Tongue (tissue), 2 donors: Measurements from ENCODE around the gene LMO3. TPM values are rescaled to one million over a fixed set of nuclear protein-coding genes. Genes with fewer than 3 reads are reported as not detected.

Experiments
- DNase-seq: peaks from one replicate; pipeline ENCODE4 v3.0.0-alpha.2; 2015
- total RNA-seq: library from RNA; depleted of rRNA; stranded (reverse); fragments of >200 nt; gene quantifications from one replicate; pipeline ENCODE4 v1.2.3, GENCODE V29; 2014

The LMO3 gene
- total RNA-seq, 1 donor from 2014 or later: 7.2 TPM

DNA sequence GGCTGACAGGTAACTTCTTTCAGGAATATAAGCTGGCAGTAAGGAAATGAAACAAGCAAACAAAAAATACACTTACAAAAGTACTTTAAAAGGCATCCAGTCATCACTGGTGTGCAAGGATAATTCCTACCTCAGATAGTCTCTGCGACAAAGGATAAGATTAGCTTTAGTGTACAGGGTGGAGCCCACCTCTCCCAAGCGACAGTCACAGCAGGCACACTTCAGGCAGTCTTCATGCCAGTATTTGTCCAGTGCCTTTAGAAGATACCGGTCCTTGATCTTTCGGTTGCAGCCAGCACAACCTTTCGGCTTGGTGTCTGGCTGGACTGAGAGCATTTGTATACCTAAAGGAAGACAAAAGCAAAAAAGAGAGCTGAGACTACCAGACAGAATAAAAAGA, 5.4 kb downstream of the LMO3 start:
- no peak for DNase-seq

DNA sequence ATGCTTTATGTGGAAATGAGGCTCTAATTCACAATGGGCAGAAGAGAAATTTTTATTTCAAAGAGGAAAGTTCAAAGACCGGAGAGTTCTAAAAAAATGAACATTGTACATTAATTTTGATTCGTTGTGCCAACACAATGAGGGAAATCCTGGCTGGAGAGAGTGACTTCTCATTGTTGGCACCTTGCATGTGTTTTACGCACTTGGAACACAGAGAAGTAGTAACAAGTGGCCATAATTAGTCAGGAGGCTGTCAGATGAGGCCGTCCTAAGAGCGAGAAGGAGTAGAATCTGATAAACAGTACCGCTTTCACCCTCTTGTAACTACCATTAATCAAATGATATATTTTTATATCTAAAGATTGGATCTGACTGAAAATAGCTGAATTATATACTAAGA, 6.9 kb downstream of the LMO3 start:
- DNase-seq: no peak

DNA sequence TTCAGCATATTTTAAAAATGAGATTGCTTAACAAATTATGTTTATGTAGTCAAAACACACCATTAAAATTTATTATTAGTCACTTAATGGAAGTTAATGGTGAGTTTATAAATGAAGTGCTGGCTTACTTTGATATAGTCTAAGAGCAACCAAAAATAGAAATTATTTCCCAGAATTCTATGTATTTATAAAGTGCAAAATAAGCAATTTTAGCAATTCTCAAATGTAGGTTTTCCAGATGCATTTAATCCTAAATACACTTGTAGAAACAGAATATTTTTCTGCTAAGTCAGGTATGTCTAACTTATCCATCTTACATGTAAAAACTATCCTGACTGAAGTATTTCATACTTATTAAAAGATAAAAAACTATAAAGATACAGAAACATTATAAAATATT, 11.2 kb downstream of the LMO3 start:
- DNase-seq: no peak

DNA sequence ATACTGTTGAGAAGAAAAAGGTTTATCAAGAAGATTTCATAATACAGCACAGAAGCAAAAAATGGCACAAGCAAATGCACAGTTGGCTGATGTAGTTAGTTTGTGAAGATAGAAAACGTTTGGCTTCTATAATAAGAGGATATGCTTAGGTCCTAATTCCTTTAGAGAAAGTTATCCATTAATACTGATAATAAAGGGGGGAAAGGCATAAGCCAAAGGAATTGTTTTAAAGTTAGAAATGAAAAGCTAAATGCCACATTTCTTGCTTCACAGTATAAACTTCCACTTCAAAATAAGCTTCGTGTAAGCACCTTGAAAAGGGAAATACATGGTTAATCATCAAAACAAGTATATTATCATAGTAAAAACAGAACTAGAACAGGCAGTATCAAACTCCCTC, 12.4 kb downstream of the LMO3 start:
- DNase-seq: no peak

DNA sequence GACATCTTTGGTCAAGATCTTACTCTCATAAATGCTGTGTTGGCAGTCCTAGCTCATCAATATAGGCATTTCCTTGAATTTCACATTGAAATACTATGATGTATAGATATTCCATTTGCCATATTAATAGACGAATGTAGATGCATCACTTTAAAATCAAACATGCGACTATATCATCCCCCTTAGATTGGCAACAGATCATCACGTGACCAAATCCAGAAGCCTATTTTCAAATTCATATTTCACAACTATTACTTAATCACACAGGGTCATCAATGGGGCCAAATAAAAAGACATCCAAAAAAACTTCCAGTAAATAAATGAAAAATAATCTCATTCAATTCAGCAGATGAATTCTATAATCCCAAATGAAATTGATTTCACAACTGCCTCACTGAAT, 15.3 kb downstream of the LMO3 start:
- DNase-seq: no peak

DNA sequence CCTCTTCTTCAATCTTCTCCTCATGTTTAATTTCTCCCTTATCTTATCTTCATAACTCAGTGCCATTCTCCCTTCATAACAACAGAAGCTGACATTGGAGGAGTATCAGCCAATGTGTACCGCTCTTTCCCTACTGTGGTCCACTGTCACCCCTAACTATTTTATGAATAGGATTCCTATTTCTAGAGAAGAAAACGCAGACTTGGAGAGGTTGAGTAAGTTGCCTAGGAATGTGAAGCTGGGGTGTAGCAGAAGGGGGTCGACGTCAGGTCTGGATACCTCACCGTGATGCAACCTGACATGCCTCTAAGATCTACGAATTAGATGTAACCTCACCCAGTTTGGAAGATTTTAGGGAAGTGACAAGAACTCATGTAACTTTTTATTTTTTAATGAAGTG, 17.1 kb downstream of the LMO3 start:
- DNase-seq: no peak

DNA sequence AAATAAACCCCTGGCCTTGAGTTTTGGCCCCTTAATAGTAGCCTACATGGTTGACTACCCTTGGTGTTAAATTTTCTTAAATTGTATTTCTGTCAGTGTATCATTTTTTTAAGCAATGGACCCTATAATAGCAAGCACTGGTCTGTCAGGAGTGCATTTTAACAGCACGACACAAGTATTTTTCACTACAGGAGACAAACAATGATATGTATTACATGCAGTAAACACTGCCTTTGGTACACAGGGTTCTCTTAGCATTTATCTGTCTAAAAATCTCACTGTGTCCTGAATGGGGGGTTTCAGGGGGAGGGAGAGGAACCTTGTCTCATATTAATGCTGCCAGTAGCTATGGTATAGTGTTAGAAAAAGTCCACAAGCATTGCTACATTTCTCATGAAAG, 18.4 kb downstream of the LMO3 start:
- DNase-seq: no peak

DNA sequence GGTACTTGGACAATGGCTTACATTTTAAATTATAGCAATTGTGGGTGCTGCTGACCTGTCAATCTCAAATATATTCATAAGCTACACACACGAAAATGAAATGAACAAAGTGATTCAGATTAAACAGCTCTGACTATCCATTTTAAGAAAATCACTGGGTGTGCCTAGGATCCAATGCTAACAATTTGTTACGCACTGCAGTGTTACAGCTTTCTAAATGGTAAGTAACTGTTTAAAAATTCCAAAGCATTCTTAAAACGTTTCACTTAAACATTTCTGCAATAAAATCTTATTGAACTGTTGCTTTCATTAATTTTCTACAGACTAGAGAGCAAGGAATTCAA, 18.9 kb downstream of the LMO3 start:
- no peak for DNase-seq

DNA sequence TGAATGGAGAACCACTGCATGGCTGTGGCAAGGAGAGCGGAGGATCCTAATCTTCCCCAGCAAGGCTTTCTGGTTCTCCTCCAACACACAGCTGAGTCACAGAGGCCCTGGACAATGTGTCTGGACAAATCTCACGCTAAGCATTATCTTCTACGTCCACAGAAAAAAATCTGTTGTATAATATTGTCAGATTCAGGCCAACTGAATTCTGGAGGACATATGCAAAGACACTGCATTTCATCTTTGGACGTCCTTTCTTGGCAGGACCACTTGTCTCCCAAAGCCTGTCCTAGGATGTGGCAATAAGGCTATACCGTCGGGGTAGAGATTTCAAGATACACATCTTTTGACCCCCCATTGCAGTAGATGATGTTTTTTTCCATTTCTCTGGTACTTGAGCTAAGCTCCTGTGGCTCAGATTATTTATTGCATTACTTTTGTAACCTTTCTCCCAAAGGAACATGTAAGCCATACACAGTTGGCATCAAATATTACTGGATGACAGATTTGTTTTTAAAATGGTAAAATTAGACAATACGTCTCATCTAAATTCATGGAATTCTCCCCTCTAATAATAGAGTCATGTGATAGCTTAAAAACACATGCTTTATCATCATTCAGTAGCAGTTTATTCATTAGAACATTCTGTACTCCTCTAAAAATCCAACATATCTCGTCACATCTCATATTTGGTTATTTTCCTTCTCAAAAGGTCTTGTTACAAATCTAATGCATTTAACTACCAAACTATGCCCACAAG, 19.4 kb downstream of the LMO3 start:
- DNase-seq: no peak

DNA sequence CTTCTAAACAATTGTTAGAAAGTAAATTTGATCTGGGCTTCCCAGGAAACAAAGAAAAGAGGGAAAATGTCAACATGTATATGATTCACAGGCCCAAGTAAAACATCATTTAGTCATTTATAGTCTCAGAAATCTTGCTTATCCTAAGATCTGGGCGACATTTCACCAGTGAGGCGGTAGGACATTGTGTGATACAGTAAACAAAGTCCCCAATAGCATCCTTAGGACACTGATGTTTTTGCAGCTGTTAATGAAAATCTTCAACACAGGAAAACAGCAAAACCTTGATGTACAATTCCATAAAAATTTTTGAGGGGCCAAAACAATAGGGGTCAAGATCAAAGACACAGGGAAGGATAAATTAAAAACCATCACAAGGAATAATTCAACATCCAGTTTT, 20.2 kb downstream of the LMO3 start:
- DNase-seq: no peak

DNA sequence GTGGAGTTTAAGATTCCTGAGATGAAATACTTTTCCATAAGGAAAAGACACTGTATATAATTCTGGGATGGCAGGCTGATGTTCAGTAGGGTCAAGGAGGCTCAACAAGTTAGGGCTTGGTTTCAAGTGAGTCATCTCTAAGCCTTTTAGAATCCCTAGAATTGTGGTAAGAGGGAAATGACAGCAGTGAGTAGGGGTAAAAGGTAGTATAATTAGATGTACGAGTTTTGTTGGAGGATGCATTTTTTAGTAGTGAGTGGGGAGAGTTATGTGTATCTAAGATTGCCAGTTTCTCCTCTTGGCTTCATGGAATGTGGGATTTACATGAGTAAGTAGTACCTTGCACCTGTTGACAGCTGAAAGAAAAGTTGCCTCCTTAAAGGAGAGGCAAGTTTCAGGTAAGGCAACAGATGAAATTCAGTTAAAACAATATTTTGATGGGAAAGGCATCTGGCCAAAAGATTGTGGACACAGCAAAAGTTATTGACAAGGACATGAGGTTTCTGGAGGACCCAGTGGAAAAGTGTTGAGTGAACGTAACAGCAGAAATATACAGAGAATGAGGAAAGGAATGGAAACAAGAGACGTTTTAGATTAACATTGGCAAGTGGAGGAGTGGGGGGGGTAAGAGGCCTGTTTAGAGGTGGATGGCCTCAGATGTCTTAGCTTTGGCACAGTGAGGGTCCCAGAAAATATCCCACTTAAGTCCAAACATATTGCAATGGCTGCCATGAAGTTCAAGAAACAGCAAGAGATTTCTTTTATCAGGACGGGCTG, 21.8 kb downstream of the LMO3 start:
- no peak for DNase-seq

DNA sequence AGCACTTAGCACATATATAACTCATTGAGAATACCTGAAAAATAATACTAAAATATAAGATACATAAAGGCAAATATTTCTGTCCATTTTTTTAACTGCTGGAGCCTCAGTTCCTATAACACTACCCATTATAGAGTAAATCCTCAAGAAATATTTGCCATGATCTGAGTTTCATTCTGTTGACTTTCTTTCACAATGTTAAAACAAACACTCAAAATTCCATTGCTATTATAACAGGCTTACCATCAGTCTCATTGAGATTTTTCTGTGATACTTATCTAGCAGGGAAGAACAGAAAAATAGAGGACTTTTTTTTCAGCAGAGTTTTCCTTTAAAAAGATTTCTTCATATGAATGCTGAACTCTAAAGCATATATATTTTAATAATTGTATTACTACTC, 24.5 kb downstream of the LMO3 start:
- DNase-seq: no peak

DNA sequence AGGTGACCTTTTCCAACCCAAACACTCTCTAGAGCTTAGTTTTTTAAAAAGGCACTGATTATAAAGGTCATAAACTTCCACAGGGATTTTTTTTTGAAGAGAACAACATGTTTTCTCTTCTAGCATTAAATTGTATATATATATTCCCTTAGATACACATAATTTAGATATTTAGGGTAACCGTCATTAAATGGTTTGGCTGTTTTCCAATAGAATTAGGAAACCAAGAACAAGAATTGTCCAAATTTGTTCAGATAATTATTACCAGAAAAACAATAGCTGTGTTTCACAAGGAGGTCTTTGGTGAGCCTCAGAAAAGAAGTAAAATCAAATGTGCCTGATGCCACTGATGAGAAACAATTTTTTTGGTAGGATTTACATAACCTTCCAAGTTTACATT, 26.9 kb downstream of the LMO3 start:
- no peak for DNase-seq

DNA sequence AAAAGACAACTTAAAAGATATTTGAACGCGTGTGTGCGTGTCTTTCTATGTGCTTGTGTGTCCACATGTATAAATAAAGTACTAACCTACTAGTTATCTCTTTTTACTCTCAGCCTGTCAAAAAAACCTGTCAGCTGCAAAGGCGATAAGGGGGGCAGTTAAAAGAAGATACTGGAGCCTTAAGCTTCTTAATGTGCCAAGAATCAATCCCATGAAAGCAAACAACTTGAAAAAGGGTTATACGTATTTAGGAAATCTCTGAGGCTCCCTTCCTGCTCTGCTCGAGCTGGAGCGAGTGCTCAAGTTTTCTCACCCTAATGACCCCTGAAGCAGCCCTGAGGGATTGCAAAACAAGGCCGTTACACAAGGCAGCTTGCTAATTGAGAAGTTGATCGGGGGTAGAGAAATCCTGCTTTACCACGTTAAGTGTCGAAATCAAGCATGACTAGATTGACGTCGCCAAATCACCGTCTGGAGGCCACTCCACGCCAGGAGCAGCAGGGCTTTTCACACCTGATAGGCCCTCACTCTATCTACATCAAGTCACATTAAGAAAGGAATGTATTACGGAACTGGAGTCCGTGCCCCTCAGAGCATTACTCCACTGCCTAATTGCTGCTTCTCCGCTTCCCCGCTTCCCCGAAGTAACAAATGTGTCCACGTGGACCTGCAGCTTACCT, 32.4 kb downstream of the LMO3 start:
- peak; percentile 11 for DNase-seq

DNA sequence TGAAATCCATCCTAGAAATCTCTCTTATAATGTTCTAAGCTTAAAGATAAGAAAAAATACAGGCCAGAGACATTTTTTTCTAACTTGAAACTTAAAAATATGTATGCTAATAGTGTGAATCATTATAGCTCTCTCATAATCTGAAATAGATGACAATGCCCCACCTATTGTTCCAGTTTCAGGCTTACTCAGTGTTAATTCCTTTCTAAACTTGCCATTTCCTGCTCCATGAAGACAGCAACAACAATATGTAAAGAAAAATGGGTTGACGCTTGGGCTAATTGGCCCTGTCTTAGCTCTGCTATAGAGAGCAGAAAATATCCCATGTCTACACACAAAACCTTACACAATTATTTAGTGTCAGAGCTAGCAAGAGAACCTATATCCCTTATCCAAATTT, 37.1 kb downstream of the LMO3 start:
- DNase-seq: no peak

DNA sequence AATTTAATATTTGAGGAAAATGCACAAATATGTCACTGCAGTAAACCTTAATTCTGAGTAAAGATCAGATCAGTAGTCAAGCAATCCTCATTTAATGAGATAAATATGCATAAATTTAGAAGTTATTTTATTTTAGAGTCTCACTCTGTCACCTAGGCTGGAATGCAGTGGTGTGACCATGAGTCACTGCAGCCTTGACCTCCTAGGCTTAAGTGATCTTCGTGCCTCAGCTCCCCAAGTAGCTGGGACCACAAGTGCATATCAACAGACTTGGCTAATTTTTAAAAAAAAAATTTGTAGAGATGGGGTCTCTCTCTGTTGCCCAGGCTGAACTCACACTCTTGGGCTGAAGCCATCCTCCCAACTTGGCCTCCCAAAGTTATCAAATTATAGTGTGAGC, 41.3 kb downstream of the LMO3 start:
- DNase-seq: no peak

DNA sequence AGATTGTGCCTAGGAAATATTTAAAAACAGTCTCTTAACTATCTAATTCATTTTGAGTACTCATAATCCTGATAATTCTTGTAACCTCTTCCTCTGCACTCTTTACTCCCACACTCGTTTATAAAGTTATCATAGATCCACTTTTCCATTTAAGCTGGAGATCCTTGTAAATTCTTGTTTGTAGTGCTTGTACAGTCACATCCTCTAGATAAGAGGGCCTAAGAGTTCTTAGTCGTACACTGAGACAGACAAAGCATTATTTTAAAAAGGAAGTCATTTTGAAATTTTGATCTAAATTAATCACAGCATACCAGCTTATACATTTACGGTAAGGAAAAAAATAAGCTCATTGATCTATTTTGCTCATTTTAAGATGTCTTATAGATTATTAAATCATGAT, 42.5 kb downstream of the LMO3 start:
- no peak for DNase-seq

DNA sequence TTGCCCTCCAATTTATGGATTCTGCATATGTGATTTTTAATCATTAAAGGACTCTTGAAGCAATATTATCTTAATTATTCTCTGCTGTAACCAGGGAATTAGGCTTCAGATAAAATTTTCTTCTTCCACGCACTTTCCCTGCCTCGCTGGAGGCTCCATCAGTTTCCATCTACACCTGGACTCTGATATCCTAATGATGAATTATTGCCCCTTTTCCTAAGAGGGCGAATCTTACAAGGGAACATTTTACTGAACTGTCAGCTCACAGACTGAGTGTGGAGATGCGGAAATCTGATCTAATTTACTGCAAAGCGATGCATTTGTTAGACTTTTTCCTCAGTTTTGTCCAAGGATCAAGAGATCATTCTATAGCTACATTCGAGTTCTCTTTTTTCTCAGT, 43.0 kb downstream of the LMO3 start:
- DNase-seq: no peak

DNA sequence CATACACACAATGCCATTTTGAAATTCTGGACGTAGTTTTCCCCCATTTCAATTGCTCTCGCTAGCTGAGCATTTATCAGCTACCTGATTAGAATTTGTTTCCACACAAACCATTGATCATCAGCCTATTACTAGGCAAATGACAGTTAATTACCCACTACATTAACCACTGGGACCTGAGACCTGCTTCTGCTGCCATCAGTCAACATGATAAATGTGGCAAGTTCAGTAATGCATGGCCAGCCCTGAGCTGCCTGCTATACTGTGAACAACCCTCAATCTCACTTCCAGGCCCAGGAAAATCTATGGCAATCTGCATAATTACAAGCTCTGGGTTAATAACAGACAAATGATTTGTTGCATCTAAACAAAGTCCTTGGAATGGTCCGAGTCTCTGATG, 43.5 kb downstream of the LMO3 start:
- DNase-seq: no peak

DNA sequence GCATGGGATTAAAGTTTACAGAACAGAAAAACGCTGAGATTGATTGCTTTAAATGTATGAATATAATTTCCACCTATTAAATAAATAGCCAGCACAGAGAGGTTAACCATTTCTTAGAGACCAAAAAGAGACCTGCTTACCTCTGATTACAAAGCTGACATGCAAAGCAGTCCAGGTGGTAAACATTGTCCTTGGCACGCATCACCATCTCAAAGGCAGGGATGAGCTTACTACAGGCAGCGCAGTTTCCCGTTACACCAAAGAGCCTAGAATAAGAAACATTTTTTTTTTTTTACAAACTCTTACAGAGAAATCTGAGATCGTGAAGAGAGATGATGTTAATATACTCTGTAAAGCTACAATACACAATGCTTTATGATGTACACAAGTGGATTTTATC, 45.7 kb downstream of the LMO3 start:
- no peak for DNase-seq

DNA sequence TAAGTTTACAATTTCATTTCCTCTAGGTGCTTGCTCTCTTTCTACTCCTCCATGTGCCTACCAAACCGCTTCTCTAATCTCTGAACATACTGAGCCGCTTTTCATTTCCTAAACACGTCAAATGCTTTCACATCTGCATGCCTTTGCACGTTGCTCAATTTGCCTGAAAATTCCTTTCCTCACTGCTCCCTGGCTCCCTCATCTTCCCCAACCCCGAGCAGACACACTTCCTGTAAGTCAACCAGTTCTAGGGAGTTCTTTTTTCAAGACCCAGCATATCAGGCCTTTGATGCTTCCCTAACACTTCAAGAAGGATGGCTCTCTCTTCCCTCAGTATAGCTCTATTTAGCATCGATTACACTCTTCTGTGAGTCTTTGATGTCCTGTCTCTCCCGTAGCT, 50.3 kb downstream of the LMO3 start:
- DNase-seq: peak; percentile 20

DNA sequence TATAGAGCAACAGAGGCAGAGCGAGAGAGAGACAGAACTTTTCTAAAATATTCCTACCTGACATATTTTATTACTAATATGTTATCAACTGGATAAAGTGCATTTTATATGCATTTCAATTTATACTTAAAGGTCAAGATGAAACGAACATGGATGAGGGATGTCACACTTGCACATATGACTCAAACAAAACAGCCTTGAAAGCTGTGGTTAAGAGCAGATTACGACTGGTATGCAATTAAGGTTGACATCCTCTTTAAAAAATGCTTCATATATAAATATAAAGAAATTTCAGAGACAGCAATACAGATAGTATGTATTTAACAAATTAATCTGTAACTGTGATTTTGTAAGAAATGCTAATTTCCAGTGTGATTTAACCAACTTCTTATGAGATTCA, 52.5 kb downstream of the LMO3 start:
- no peak for DNase-seq

DNA sequence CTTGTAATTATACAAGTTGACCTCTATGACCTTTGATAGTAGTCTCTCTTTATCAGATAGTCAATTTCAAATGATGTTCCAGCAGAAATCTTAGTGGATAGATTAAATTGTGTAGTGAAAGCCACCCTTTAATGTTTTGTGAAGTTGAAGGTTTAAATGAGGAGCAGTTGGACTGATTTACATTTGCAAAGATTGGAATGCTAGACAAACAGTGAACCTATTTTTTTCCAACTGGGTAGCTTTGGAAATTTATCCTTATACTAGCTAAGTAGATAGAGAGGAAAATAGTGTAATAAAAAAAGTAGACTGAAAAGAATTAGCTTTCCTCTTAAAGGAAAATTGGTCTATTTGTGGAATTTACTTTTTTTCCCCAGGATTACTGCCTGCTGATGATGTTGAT, 53.7 kb downstream of the LMO3 start:
- no peak for DNase-seq

DNA sequence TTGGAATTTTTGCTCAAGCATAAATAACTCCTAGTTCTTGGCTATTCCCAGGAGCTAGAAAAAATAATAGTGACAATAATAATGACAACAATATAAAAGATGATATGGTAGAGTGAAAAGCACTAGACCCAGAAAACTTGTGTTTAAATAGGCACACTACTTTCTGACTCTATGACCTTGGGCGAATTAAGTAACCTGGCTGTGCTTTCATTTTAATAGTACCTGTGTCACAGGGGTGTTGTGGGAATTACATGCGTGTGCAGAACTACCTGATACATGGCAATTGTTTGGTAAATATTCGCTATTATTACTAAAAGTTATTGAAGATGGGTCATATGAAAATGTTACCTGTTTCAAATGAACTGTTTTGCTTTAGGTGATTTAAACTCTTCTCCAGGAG, 60.1 kb downstream of the LMO3 start:
- no peak for DNase-seq
